DMS53 treated with DMSO at 0.1 percent for 48 hours (cell line): ENCODE data around the gene DET1.
A peak's percentile ranks its signal among the peaks of the same experiment; 100 is the strongest.
"Not testable (repeated sequence)": the region's sequence is repeated elsewhere in the genome, so short reads cannot be mapped to it uniquely, and the experiment has no call there.

Source experiments
- DNase-seq: peaks from one replicate; lab custom pipeline; 2025; ENCODE audit not compliant: unreplicated experiment; lab: John Stamatoyannopoulos, UW

The DET1 gene

GRCh38 chr15:88498996-88499395, 47.5 kb downstream of the DET1 start:
- no peak for DNase-seq

DNA sequence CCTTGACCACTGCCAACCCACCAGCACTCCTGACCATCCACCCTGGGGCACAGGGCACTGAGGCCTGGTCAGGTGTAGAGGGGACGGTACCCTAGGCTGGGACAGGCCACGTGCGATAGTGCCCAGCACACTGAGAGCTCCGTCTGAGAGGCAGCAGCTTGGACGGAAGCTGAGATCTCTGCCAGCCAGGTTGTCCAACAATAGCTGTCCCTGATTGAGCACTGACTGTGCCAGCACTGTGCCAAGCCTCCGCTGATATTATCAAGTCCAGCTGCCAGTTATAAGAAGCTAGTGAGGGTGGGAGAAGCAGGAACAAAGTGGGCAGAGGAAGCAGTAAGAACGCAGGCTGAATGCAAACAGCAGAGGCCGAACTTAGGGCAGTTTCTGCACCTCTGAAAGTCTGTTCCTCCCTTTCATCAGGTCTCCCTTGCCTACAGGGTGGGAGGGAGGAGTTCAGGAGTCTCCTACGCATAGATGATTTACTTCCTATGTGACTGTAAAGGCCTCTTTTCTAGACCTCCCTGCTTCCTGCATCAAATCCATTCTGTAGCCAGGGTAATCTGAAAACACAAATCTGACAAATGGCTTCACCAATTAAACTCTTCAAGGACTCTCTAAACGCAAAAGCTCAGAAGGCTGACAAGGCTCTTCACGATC, 49.2 kb downstream of the DET1 start:
- DNase-seq, result no peak

DNA sequence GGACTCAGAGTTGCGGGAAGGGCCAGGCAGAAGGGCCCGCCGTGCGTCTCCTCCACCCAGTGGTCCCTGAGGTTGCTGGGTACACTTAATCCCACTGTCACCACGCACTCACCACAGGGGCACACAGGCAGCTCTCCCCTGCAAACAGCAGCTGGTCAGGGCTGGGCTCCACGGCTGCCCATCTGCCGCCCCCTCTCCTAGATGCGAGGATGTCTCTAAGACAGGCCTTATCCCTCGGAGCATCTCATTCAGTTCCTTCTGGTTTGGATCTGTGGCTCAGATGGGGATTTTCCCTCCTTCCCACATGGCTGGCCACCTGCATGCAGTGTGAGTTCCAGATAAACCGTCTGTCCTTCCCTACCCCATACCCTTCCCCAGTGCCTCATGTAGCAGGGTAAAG, 52.6 kb downstream of the DET1 start:
- DNase-seq, result no peak

DNA sequence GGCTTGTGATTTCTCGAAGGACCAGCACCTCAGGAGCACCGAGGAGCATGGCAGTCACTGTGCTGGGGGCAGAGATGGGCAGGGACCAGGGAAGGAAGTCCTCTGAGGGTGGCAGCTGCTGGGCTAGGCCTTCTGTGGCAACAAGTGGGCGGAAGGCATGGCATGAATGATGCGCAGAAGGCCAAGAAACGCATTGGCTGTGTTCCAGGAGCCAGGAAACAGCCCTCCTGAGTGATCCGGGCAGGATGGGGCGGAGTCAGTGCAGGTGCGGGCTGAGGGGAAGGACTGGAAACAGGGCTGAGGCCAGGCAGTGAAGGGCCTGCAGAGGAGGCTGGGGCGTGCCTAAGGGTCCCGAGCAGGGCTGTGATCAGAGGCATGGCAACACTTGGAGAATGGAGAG, 55.3 kb downstream of the DET1 start:
- no peak for DNase-seq

GRCh38 chr15:88490036-88490435, 56.4 kb downstream of the DET1 start:
- no peak for DNase-seq

DNA sequence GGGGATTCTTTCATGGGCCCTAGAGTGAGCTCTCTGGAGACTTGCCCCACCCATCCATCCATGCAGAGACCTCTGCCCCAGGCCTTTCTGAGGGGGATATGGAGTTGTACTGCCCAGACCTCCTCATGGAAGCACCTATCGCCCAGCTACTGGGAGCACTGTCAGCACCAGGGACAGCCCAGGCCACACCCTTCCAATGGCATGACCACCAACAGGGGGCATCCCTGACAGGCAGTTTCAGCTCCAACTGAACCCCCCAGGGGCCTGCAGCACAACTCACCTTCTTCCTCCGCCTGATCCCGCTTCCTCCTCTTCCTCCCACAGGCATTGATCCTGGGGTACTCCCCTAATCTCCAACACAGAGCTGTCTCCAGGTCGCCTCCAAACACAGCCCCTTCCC, 57.2 kb downstream of the DET1 start:
- no peak for DNase-seq

GRCh38 chr15:88487796-88488523, 58.5 kb downstream of the DET1 start:
- DNase-seq, result no peak

DNA sequence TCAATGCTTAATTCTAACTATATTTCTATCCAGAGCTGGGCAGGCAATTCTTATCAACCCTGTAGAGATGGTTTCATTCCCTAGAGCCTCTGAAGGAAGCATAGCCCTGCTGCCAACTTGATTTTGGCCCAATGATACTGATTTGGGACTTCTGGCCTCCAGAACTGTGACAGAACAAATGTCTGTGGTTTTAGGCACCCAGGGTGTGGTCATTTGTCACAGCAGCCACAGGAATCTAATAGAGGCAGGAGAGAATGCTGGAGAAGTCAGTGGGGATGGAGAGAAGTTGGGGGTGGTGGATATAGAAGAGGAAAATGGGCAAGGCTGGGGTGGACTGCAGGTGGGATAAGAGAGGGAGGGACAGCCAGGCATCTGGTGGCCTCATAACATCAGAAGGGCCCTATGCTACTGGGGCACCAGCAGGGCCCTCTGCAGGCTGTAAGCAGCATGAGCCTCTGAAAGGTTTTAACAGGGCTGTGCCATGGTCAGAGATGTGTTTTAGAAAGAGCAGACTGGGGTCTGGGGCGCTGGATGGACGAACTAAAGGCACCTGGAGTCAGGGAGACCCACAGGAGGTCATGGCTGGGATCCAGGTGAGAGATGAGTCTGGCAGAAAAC, 59.2 kb downstream of the DET1 start:
- DNase-seq, result no peak

- DNase-seq, result no peak
These were observed 61.7 kb downstream of the DET1 start for GRCh38 chr15:88484682-88485331.

- no peak for DNase-seq
These were observed 64.2 kb downstream of the DET1 start for GRCh38 chr15:88482263-88482662.

DNA sequence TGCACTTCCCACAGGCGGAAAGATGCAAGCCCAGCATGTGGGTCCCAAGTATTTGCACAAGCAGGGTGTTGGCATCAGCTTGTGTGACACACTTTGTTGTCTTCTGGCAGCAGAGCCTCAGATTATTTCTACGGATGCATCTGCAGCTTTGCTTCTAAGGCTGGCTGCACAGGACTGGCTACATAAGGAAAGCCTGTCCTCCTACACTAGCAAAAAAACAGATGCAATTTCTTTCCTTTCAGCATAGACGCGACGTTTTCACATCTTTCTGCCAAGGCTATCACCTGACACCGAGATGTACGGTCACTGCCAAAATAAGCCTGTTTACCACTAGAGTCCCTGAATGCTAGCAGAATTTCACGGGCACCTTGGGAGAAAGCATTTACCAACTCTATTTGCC, 65.5 kb downstream of the DET1 start:
- no peak for DNase-seq

GRCh38 chr15:88479169-88479568, 67.3 kb downstream of the DET1 start:
- DNase-seq, result no peak

DNA sequence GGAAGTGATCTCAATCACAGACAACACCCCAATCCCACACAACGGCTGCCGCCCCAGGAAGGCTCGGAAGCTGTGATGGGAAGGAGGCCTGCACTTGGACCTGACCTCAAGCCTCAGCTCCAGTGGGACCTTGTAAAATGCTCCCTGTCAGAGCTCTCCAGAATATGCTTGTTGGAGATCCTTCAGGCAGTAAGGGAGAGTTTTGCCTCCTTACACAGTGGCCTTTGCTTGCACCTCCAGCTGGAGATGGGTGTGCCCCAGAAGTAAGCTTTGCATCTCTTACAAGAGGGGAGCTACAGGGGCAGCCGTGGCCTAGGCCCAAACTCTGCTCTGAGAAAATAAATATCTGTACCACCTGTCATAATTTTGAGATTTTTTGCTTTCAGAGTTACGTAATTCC, 68.6 kb downstream of the DET1 start:
- DNase-seq, result no peak

- no peak for DNase-seq
These were observed 69.4 kb downstream of the DET1 start for GRCh38 chr15:88477126-88477525.

DNA sequence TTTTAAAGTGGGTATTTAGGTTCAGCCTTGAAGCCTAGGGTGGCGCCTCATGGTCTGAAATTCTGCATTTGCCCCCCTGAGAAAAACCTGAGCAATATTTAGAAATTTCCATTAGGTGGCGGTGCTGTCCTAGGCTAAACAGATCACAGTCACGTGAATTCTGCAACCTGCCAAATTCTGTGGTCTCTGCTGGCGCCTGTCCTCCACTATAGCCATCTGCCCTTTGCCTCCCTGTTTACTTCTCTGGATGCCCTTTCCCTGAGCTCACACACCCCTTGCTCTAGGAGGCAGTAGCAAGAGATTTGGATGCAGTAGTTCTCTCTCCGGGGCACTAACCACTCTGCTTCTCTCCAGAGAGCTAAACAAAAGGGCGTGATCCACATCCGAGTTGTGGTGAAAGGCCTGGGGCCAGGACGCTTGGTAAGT, 69.8 kb downstream of the DET1 start:
- peak; percentile 23 for DNase-seq

- DNase-seq, result not testable (repeated sequence)
These were observed 72.7 kb downstream of the DET1 start for GRCh38 chr15:88473661-88474293.

DNA sequence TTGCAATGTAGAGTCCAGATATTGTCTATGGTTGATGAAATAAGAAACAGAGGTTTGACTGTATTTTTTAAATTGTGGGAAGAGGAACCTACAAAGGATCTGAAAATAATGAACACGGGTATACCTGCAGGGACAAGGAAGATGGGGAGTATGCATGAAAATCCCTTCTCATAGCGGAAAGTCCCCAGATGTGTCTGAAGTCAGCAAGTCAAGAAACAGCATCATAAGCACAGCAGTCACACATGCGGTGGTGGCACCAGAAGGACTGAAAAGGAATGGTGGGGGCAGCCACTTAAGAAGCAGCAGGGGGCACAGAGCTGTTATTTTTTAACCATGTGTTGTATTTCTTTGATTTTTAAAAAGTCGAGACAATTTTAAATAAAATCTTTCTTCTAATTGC, 74.3 kb downstream of the DET1 start:
- no peak for DNase-seq

- no peak for DNase-seq
These were observed 75.7 kb downstream of the DET1 start for GRCh38 chr15:88470625-88471372.

DNA sequence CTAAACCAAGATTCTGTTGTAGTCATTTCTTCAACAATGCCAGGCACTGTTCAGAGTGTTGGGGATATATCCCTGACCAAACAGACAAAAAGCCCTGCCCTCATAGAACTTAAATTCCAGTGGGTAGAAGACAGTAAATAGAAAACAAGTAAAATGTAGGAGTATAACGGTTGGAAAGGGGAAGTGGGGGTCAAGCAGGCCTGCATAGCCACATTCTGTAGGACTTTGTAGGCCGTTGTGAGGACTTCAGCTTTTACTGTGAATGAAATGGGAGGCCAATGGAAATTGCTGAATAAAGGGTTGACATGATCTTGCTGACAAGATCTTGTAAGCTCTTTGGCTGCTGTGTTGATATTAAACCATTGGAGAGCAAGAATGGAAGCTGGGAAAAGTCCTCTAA, 77.2 kb downstream of the DET1 start:
- DNase-seq, result no peak

GRCh38 chr15:88468721-88469120, 77.8 kb downstream of the DET1 start:
- DNase-seq, result not testable (repeated sequence)
